SW 1271 (cell line): ENCODE results near the gene NPTN.
"Not testable (repeated sequence)": the region's sequence is repeated elsewhere in the genome, so short reads cannot be mapped to it uniquely, and the experiment has no call there.

Source experiments
- DNase-seq, 2 experiments: peaks; one replicate each; lab custom pipeline; 2025; lab: John Stamatoyannopoulos, UW

NPTN gene

GRCh38 chr15:73570355-73571032 lies 62.7 kb downstream of the NPTN start:
- DNase-seq, result no peak

DNA sequence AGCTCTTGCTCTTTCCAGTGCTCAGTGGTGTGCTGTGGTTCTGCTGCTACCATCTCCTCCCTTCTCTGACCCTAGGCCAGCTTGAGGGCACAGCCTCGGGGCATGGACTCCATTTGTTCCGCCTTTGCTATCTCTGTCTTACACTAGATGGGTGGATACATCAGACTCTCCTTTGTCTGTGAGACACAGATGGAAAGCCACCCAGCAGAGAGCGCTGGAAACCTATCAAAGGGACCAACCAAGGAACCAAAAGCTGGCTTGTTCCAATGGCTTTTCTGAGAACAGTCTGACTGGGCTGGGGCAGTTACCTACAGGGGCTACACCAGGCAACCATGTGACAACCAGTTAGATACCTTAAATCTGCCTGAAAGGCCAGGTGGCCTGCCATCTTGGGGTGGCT lies 63.8 kb downstream of the NPTN start:
- DNase-seq, result no peak

DNA sequence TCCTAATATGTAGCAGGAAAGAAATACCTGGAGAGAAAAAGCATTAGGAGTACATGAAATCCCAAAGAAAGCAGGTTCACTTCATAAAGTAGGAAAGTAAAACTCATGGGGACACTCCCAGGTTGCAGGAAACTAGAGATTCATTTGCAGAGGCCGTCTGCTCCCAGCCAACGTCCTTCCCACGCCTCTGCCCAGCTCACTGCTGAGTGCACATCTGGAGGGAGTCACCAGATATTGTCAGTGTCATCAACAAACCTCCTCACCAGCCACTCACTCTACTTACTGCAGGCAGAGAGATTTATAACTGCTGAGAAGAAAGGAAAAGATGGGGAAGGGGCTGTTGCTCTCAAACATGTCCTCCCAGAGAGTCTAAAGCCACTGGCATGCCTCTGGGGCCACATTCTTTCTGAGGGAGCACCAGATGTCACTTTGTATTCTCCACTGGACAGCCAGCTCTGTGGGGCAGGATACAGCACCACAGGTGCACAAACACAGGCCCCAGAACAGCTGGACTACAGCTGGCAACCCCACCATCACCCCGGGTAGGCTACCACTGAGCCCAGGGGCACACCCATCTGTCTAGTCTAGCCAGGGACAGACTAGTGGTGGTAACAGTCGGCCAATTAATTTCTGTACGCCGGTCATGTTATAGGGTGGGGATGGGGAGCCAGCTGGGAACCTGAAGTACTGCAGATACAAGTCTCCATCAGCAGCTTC lies 64.5 kb downstream of the NPTN start:
- no peak for DNase-seq

DNA sequence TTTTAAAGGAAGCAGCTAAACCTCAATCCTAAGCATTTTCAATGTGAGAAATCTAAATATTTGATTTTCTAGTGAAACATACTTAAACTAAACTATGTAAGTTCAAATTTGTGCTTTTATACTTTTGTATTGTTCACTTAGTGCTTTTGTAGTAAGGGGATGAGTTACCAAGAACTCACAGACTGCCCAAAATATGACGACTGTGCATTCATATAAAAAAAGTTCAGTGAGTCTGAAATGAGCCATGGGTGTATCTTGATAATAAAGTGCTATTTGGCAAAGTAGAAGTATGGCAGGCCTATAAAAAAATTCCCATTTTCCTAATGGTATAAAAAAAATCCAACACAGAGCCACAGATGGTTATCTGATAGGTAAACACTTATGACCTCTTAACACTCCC lies 66.2 kb downstream of the NPTN start:
- no peak for DNase-seq

DNA sequence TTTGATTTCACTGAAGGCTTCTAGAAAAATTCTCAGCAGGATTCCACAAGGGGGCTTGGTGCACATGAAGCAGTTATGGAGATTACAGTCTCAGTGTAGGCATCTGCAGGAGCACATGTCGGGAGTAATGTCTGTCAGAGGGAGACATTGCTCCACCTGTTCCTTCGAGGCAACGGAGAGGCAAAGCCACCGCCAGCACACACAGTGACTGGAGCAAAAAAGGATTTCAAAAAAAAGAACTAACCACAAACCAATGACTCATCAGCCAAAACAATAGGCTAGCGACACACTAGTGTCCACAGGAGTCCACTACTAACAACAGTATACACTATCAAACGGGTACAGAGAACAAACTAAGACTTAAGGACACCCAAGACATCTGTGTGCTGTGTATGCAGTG lies 68.9 kb downstream of the NPTN start:
- DNase-seq, result peak in 1 of 2 experiments; percentile 63

DNA sequence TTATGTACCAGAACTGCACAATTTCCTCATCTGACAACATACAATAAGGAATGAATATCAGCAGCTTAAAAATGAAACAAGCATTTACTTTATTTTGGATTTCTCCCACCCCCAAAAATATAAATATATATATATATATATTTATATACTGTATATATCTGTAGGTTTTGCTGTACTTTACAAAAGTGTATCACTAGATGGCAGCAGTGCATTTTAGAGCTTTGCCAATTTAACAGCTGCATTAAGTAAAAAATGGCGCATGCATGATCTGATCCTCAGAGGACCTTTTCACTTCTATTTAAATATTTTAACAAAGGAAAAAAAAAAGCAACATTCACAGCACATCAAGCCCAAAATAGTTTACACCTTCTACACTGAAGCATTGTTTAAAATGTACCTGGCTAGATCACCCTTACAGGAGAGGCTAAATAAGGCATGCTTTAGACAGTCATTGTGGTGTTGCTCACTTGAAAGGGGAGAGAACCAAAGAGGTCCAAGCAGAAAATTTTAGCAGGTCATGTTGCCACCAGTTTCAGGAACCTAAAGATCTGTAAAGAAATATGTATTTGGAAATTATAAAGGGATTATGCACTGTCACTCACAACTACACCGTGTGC lies 72.6 kb downstream of the NPTN start:
- peak; percentile 23 to 77 for DNase-seq

DNA sequence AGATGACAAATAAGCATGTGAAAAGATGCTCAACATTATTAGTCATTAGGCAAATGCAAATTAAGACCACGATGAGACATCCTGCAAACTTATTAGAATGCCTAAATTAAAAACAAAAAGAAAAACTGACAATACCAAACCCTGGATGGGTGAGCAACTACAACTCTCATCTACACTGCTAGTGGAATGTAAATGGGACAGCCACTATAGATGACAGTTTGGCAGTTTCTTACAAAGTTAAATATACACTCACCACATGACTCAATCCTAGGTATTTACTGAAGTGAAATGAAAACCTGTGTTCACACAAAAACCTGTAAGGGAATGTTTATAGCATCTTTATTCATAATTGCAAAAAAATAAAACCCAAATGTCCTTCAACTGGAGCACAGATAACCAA lies 74.7 kb downstream of the NPTN start:
- DNase-seq, result no peak

DNA sequence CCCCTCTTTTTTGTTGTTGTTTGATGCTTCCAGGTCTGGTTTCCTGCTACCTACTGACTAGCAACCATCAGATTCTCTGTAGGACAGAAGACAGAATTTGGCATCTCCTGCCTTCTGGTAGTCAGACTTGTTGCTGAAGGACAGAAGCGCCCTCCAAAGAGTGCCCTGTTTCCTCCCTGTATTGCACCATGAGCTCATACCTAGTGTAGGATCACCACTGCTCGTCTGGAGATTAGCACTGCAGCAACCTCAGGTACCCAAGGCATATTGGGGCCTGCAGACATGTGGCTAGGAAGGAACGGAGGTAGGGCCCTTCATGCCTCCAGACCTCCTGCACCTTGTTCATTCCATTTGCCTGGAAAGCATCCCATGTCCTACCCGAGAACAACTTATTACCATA lies 78.1 kb downstream of the NPTN start:
- DNase-seq, result no peak

DNA sequence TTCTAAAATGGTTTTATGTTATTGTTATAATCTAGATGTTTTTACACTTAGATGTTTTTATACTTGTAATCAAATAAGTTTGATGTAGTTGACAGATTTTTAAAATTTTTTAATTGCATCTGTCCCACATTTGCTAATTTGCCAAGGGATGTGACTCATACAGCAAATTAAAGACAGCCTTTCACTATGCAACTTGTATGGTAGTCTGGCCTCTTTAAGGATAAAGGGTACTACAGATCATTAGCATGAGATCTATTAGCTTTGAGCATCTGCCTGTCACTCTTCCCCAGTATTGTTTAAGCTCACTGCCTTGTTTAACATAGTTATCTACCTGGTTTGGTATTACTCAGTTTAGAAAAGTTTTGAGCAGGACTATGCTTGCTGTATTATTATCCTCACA lies 83.0 kb downstream of the NPTN start:
- DNase-seq, result no peak

- not testable (repeated sequence) for DNase-seq
These were observed 84.3 kb downstream of the NPTN start for GRCh38 chr15:73548925-73549324.

- no peak for DNase-seq
These were observed 91.7 kb downstream of the NPTN start for GRCh38 chr15:73541479-73541878.

- DNase-seq, result no peak
These were observed 93.0 kb downstream of the NPTN start for GRCh38 chr15:73540161-73540560.

- DNase-seq, result no peak
These were observed 93.7 kb downstream of the NPTN start for GRCh38 chr15:73539212-73540128.

DNA sequence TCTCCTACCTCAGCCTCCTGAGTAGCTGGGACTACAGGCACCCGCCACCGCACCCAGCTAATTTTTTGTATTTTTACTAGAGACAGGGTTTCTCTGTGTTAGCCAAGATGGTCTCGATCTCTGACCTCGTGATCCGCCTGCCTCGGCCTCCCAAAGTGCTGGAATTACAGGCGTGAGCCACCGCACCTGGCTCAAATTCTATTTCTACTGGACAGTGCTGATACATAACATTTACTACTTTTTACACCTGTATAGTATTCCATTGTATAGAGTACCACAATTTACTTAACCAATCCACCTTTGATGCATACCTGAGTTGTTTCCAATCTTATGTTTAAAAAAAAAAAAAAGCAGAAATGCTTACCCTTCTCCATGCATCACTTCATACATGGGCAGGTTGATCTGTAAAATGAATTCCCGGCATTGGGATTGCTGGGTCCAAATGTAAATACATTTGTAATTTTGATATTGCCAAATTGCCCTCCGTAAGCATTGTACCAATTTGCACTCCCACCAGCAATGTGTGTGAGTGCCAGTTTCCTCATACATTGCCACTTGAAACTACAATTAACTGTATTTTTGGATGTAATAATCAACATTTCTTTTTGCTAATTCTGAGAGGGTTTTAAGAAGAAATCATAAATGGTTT lies 94.5 kb downstream of the NPTN start:
- no peak for DNase-seq

- DNase-seq, result no peak
These were observed 95.1 kb downstream of the NPTN start for GRCh38 chr15:73538123-73538522.

DNA sequence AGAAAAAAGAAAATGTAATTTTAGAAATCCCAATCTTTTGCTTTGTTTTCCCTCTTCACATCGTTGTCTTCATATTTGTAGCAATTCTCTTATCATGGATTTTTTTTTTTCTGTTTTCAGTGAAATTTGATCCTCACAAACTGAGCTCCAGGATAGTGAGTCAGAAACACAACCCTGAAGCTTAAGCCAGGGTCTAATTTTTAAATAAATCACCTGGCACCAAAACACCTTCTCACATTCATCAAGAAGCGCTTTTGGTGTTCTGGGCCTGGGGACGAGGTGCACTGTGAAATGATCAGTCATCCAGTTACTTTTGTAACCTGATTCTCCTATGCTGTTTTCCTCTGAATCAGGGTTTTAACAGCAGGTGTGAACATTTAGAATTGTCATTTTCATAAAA lies 102.5 kb downstream of the NPTN start:
- no peak for DNase-seq

DNA sequence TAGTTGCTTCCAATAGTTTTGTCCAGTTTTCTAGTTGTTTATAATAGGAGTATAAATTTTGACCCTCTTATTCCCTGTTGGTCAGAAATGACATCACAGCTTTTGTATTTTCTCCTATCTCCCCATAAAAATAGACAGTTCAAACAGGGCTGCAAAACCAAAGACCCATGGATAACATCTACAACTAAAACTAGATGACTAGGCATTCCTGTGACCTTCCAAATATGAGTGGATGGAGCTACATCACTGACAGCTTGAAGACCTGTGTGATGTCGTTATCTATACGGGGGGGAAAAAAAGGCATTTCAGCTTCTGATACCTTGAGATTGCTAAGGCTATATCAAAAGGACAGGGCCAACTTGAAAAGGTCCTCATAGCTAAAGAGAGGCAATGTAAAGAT lies 105.6 kb downstream of the NPTN start:
- no peak for DNase-seq

- DNase-seq, result no peak
These were observed 108.3 kb downstream of the NPTN start for GRCh38 chr15:73524919-73525318.

DNA sequence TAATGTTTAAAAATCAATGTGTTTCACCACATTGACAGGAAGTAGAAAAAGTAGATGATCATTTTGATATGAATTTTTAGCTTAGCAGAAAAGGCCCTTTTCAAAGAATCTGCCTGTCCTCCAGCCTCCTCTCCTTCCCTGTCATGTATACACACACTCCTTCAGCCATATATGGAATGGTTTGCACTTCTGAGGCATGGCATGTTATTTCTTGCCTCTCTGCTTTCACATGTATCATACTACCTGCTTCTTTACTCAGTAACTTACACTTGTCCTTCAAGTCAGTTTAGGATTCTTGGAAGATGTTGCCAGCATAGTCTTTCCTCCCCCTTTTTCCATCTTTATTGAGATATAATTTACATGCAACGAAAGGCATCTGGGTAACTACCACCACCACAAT lies 111.2 kb downstream of the NPTN start:
- no peak for DNase-seq

DNA sequence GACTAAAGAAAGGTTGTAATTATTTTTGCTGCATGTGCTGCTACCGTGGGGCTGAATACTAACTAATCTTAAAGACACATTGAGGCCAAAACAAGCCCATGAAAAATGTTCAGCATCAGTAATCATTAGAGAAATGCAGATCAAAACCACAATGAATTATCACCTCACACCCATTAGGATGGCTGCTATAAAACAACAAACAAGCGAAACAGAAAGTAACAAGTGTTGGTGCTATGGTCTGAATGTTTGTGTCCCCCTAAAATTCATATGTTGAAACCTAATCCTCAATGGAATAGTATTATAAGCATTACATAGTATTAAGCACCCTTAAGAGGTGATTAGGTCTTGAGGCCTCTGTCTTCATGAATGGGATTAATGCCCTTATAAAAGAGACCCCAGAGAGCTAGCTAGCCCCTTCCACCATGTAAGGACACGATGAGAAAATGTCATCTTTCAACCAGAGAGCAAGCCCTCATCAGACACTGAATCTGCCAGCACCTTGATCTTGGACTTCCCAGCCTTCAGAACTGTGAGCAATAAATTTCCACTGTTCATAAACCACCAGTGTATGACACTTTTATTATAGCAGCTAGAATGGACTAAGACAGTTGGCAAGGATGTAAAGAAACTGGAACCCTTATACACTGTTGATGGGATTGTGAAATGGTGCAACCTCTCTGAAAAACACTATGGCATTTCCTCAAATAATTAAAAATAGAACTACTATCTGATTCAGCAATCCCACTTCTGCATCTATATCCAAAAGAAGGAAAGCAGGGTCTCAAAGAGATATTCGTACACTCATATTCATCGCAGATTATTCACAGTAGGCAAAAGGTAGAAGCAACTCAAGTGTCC lies 114.1 kb downstream of the NPTN start:
- DNase-seq, result no peak
